Adrenal gland (tissue), 12 donors: Measurements from ENCODE around the gene PTPRO. TPM values are rescaled to one million over a fixed set of nuclear protein-coding genes. Genes with fewer than 3 reads are reported as not detected.

Source experiments
- DNase-seq, 7 donors: peaks; one replicate each; pipeline ENCODE4 v3.0.0-alpha.2; 2019 to 2020
- H3K27ac ChIP-seq, 5 donors: fragments of 200-600 bp; sonication (generic) in 4 of 5; 1 replicate in 3 of 5; 2 replicates in 2 of 5; pipeline versions ENCODE4 v1.5.1 to v1.8.0; 2016 to 2020; ENCODE audit warnings: mild to moderate bottlenecking in 1 of 5
- H3K27me3 ChIP-seq: fragments of 200-600 bp; 2 replicates; pipeline ENCODE4 v1.8.0; 2021
- H3K36me3 ChIP-seq, 2 donors: fragments of 200-600 bp; replicated peaks in 1 of 2; 1 replicate in 1 of 2; 2 replicates in 1 of 2; pipeline versions ENCODE4 v1.5.1 to v1.8.0; 2018 to 2022
- H3K4me1 ChIP-seq, 2 donors: fragments of 200-600 bp; replicated peaks in 1 of 2; 1 replicate in 1 of 2; 2 replicates in 1 of 2; pipeline versions ENCODE4 v1.5.1 to v1.8.0; 2018 to 2021
- H3K4me3 ChIP-seq, 4 donors: fragments of 200-600 bp; sonication (generic) in 3 of 4; one replicate each; pipeline ENCODE4 v1.5.1; 2016 to 2018
- H3K9me3 ChIP-seq, 3 donors: fragments of 200-600 bp; sonication (generic) in 1 of 3; replicated peaks in 1 of 3; 1 replicate in 2 of 3; 2 replicates in 1 of 3; pipeline versions ENCODE4 v1.5.1 to v1.8.0; 2016 to 2021
- CTCF ChIP-seq, 6 experiments: fragments of 450-650 bp in 4 of 6; fragments of 200-600 bp in 2 of 6; sonication (generic) in 1 of 6; IDR thresholded peaks; 1 replicate in 5 of 6; 2 replicates in 1 of 6; pipeline versions ENCODE4 v1.5.1 to v1.8.0; 2016 to 2021; ENCODE audit warnings: antibody characterized with exemption in 6 of 6, mild to moderate bottlenecking in 2 of 6, moderate library complexity in 1 of 6
- POLR2A ChIP-seq, 2 donors: fragments of 450-650 bp; IDR thresholded peaks; one replicate each; pipeline ENCODE4 v1.6.1; 2017; ENCODE audit warnings: antibody characterized with exemption in 2 of 2, mild to moderate bottlenecking in 2 of 2, moderate library complexity in 1 of 2
- WGBS, 4 donors: extraction: QIAGEN DNeasy Blood & Tissue Kit in 2 of 4; methylation state at CpG; one replicate each; pipeline versions ENCODE4 v1.1.5 to v1.1.7; 2013 to 2017; 5-methylcytosine and 5-hydroxymethylcytosine counted together
- intact Hi-C, 2 donors: fragments of 100-400 bp; cut with DNase I; formaldehyde crosslinking; loops; one replicate each; pipeline versions ENCODE4 v1.14.1 to v1.15.0; 2022 to 2023
- polyA plus RNA-seq, 3 donors: library from polyadenylated mRNA; stranded (reverse); fragments of 200-250 nt in 2 of 3; fragments of 350-450 nt in 1 of 3; fragmentation: Illumina TruSeq in 1 of 3; extraction: RNeasy Lipid Tissue Mini Kit (QIAGEN cat#74804) in 1 of 3; gene quantifications; one replicate each; pipeline ENCODE4 v1.2.3, GENCODE V29; 2013 to 2014
- total RNA-seq, 9 donors: library from RNA; depleted of rRNA in 4 of 9; stranded (reverse); fragments of >200 nt in 4 of 9; fragments of 120-200 nt in 1 of 9; fragmentation: NEBNext Ultra II Directional in 1 of 9; extraction: Animal tissue kit (Norgen Biotek cat#: 25700) in 1 of 9; gene quantifications; one replicate each; pipeline versions ENCODE4 v1.1.0 to v1.2.4, GENCODE V29; 2013 to 2023
- donor health status: healthy with polysubstance abuse.
- donor health status: Bipolar disorder and iron deficiency.
- donor health status: DM: yes; HTN: yes; CAD: no.
- donor health status: DM: no; HTN: no; CAD: no.
- donor health status: DM: no; HTN: no; CAD: no.
- donor health status: DM: yes; HTN: yes; CAD: no.

Gene PTPRO
- total and polyA plus RNA-seq, 12 donors: 0.36 to 11.5 (median 2.6) TPM

GRCh38 chr12:15307079-15307478 lies 15.2 kb upstream of the PTPRO start:
- no peak for TF ChIP-seq CTCF (IDR thresholded peaks at IDR 0.05)
- TF ChIP-seq POLR2A (IDR thresholded peaks at IDR 0.05): no peak
- DNase-seq: no peak
- Histone ChIP-seq H3K36me3 (no peaks in the 10 kb centered on the region), H3K4me1 (no peaks in the 10 kb centered on the region), H3K4me3 (no peak overlapping the region), H3K27ac (no peak overlapping the region), H3K27me3 (no peaks in the 10 kb centered on the region), H3K9me3 (no peaks in the 10 kb centered on the region)
- intact Hi-C loops: no loop called here
- 83 to 93% (median 90%) methylated on average over 1 of the region's 1 CpG for WGBS, 4 donors

- DNase-seq: no peak
- no peaks in the 10 kb centered on the region for H3K9me3 ChIP-seq
- peaks cover 14% of the 10 kb centered on the region for H3K27me3 ChIP-seq
- H3K36me3 ChIP-seq: no peaks in the 10 kb centered on the region
- no peak overlapping the region for H3K4me3 ChIP-seq
- intact Hi-C loops: no loop called here
- no peak for TF ChIP-seq POLR2A (IDR thresholded peaks at IDR 0.05)
- no peak for TF ChIP-seq CTCF (IDR thresholded peaks at IDR 0.05)
- WGBS, 4 donors: 62 to 73% (median 69%) methylated on average over 4 of the region's 4 CpGs
- no peaks in the 10 kb centered on the region for H3K4me1 ChIP-seq
- H3K27ac ChIP-seq: no peak overlapping the region
Measured at GRCh38 chr12:15318841-15319240, 3.5 kb upstream of the PTPRO start.

DNA sequence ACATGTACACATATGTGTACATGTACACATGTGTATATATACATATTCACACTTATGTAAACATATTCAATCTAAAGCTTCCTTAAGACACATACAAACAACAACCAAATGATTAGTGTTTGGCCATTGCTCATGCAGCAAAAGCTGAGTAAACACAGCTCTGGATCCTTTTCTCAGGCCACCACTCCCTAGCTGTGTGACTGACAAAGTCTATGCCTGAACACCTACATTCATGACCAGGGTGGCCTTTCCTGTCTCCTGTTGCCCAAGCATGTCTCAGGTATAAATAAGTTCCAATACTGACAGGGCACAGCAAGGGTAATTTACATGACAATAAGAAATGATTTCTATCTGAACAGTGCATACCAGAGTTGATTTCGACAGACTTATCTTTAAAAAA lies 1.4 kb upstream of the PTPRO start:
- Histone ChIP-seq H3K27ac (no peak overlapping the region), H3K4me1 (no peaks in the 10 kb centered on the region), H3K9me3 (no peaks in the 10 kb centered on the region), H3K4me3 (no peak overlapping the region), H3K36me3 (no peaks in the 10 kb centered on the region), H3K27me3 (peaks cover 21% of the 10 kb centered on the region)
- TF ChIP-seq CTCF (IDR thresholded peaks at IDR 0.05) (no peak), POLR2A (IDR thresholded peaks at IDR 0.05) (no peak)
- intact Hi-C loops: no loop called here
- no peak for DNase-seq
- 50 to 64% (median 61%) methylated on average over 1 of the region's 1 CpG for WGBS, 4 donors

GRCh38 chr12:15323480-15323879 lies 1.2 kb downstream of the PTPRO start:
- Histone ChIP-seq H3K27me3 (peaks cover 21% of the 10 kb centered on the region), H3K27ac (no peak overlapping the region), H3K4me1 (no peaks in the 10 kb centered on the region), H3K9me3 (no peaks in the 10 kb centered on the region), H3K4me3 (no peak overlapping the region), H3K36me3 (no peaks in the 10 kb centered on the region)
- intact Hi-C loops: no loop called here
- no peak for DNase-seq
- TF ChIP-seq POLR2A (IDR thresholded peaks at IDR 0.05) (no peak), CTCF (IDR thresholded peaks at IDR 0.05) (no peak)
- 15 to 18% (median 17%) methylated on average over 4 of the region's 4 CpGs for WGBS, 4 donors
